ENCODE results near the gene PRPF40A. TPM values are rescaled to one million over a fixed set of nuclear protein-coding genes. Genes with fewer than 3 reads are reported as not detected.

PRPF40A gene
- total and polyA plus RNA-seq, 9 of the 15 experiments (the other 6 are each of a cell fraction or from before 2014, with no cell fraction given) = 168 to 304 (median 264) TPM

DNA sequence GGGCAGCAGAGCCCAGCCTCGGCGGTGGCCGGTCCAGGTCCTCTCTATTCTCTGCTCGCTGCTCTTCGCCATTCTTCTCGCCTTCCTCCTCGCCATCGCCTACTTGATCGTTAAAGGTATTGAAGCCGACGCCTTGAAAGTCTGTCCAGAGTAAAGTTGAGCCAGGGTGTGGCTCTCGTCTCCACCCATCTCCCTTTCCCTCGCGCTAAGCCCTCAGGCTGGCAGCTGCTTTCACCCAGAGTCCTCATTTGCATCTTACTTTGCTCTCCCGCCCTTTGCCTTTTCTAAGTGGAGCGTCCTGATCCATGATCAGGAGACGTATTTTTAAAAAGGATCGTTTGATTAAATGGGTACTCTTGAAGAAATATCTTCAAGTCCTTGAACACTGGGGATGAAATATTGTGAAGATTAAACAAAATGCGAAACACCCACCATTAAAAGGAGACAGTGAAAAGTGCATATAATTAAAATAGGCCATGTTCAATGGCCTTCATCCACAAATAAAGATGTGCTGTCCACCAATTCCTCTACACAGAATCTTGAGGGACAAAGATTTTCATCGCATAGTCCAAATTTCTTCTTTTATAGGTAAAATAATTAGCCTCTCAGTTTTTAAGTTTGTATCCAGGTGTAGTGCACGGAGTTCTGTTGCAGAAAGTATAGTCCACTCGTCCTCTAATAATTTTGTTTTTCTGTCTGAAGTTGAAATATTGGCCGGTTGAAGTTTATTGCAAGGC lies 1.8 kb upstream of the PRPF40A start (continued):
- TF ChIP-seq ZNF253 (CRISPR knock-in tag; conservative IDR thresholded peaks at IDR 0.05) = no peak
- 0 out of 4 replicates have a peak, but pooled peaks of 1 of the 2 experiments have one; percentile 17 for TF ChIP-seq ARNT (IDR thresholded peaks at IDR 0.05)
- 0 out of 2 replicates have a peak, but pooled peaks have one; percentile 36 for TF ChIP-seq SOX6 (IDR thresholded peaks at IDR 0.05)
- peak; percentile 3; the same call in 1 of the 2 replicates for TF ChIP-seq ARID1B (IDR thresholded peaks at IDR 0.05)
- TF ChIP-seq, protein P1, sequence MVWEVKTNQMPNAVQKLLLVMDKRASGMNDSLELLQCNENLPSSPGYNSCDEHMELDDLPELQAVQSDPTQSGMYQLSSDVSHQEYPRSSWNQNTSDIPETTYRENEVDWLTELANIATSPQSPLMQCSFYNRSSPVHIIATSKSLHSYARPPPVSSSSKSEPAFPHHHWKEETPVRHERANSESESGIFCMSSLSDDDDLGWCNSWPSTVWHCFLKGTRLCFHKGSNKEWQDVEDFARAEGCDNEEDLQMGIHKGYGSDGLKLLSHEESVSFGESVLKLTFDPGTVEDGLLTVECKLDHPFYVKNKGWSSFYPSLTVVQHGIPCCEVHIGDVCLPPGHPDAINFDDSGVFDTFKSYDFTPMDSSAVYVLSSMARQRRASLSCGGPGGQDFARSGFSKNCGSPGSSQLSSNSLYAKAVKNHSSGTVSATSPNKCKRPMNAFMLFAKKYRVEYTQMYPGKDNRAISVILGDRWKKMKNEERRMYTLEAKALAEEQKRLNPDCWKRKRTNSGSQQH (CRISPR knock-in tag; IDR thresholded peaks at IDR 0.05) = 0 out of 2 replicates have a peak, but pooled peaks have one; percentile 1
- TF ChIP-seq, protein P2, sequence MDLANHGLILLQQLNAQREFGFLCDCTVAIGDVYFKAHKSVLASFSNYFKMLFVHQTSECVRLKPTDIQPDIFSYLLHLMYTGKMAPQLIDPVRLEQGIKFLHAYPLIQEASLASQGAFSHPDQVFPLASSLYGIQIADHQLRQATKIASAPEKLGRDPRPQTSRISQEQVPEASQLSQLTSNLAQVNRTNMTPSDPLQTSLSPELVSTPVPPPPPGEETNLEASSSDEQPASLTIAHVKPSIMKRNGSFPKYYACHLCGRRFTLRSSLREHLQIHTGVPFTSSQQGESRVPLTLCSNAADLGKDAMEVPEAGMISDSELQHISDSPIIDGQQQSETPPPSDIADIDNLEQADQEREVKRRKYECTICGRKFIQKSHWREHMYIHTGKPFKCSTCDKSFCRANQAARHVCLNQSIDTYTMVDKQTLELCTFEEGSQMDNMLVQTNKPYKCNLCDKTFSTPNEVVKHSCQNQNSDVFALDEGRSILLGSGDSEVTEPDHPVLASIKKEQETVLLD (IDR thresholded peaks at IDR 0.05) = peak; percentile 50; the same call in 1 of the 2 replicates
- 0 out of 2 replicates have a peak, but pooled peaks have one; percentile 7 for TF ChIP-seq ETV5 (CRISPR knock-in tag; IDR thresholded peaks at IDR 0.05; ENCODE audit: low read depth)
- no peak for TF ChIP-seq SIX5 (IDR thresholded peaks at IDR 0.05; ENCODE audit: borderline replicate concordance in 1 of 2, insufficient read depth in 1 of 2, low read depth in 1 of 2, low read length in 2 of 2)
- TF ChIP-seq, protein P3, sequence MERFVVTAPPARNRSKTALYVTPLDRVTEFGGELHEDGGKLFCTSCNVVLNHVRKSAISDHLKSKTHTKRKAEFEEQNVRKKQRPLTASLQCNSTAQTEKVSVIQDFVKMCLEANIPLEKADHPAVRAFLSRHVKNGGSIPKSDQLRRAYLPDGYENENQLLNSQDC (CRISPR knock-in tag; IDR thresholded peaks at IDR 0.05) = peak; percentile 73; the same call in 1 of the 2 replicates
- TF ChIP-seq NFRKB (IDR thresholded peaks at IDR 0.05; ENCODE audit: low read depth) = peak; percentile 37; the same call in 1 of the 2 replicates
- TF ChIP-seq MYNN (IDR thresholded peaks at IDR 0.05) = 0 out of 2 replicates have a peak, but pooled peaks have one; percentile 29
- no peak for TF ChIP-seq MYNN (CRISPR knock-in tag; IDR thresholded peaks at IDR 0.05)
- TF ChIP-seq TBP (optimal IDR thresholded peaks at IDR 0.05; ENCODE audit: low read depth, low read length) = peak; percentile 95
- 0 out of 2 replicates have a peak, but pooled peaks have one; percentile 11 for TF ChIP-seq BRD4 (IDR thresholded peaks at IDR 0.05)
- peak; percentile 33 for TF ChIP-seq KDM5B (IDR thresholded peaks at IDR 0.05; ENCODE audit: insufficient replicate concordance, low read depth, low read length)
- TF ChIP-seq XRCC5 (IDR thresholded peaks at IDR 0.05; ENCODE audit: low read depth, low read length) = no peak
- no peak for TF ChIP-seq RBM15 (IDR thresholded peaks at IDR 0.05; ENCODE audit: insufficient read depth, low read length)
- no peak for TF ChIP-seq ZNF140 (CRISPR knock-in tag; IDR thresholded peaks at IDR 0.05)
- TF ChIP-seq, protein P4, sequence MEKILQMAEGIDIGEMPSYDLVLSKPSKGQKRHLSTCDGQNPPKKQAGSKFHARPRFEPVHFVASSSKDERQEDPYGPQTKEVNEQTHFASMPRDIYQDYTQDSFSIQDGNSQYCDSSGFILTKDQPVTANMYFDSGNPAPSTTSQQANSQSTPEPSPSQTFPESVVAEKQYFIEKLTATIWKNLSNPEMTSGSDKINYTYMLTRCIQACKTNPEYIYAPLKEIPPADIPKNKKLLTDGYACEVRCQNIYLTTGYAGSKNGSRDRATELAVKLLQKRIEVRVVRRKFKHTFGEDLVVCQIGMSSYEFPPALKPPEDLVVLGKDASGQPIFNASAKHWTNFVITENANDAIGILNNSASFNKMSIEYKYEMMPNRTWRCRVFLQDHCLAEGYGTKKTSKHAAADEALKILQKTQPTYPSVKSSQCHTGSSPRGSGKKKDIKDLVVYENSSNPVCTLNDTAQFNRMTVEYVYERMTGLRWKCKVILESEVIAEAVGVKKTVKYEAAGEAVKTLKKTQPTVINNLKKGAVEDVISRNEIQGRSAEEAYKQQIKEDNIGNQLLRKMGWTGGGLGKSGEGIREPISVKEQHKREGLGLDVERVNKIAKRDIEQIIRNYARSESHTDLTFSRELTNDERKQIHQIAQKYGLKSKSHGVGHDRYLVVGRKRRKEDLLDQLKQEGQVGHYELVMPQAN (IDR thresholded peaks at IDR 0.05; ENCODE audit: borderline replicate concordance) = peak; percentile 73; the same call in 1 of the 2 replicates
- TF ChIP-seq, protein P5, sequence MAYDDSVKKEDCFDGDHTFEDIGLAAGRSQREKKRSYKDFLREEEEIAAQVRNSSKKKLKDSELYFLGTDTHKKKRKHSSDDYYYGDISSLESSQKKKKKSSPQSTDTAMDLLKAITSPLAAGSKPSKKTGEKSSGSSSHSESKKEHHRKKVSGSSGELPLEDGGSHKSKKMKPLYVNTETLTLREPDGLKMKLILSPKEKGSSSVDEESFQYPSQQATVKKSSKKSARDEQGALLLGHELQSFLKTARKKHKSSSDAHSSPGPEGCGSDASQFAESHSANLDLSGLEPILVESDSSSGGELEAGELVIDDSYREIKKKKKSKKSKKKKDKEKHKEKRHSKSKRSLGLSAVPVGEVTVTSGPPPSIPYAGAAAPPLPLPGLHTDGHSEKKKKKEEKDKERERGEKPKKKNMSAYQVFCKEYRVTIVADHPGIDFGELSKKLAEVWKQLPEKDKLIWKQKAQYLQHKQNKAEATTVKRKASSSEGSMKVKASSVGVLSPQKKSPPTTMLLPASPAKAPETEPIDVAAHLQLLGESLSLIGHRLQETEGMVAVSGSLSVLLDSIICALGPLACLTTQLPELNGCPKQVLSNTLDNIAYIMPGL (CRISPR knock-in tag; IDR thresholded peaks at IDR 0.05) = no peak; the same call in 1 of the 2 replicates
- no peak for TF ChIP-seq ZNF311 (CRISPR knock-in tag; IDR thresholded peaks at IDR 0.05)
